Measurements from ENCODE around the gene PER2. TPM values are rescaled to one million over a fixed set of nuclear protein-coding genes. Genes with fewer than 3 reads are reported as not detected.

Gene PER2
- total RNA-seq, 4 donors from 2014 or later = 24.3 to 105 (median 85.9) TPM

DNA sequence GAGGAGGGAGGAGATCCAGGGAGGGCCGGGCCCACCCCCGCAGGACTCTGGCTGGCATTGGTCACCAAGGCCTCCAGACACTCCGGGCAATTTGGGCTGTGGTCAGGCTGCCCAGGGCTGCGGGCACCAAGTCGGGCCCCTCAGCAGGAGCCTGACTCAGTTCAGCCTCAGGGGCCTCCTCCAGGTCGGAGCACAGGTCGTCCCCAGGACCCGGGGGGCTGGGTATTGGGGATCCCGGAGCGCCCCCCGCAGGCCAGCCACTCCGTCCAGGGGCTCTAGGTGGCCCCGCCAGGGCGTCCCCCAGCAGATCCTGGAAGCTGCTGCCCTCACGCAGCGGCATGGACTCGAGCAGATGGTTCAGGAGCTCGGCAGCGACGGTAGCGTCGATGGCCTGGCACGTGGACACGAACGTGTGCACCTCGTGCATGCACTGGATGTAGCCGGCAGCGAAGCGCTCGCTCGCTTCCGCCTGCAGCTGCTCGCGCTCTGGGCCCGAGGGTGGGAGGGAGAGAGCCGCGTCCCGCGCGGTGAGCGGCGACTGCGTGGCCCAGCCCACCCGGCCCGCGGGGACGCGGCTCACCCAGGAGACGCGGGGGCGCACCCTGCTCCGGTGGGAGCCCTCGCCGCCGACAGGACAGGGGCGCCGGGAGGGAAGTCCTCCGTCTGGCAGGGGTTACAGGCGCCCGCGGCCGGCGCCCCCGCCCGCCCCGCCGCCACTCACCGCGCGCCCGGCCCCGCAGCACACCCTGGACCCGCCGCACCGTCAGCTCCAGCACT lies 49.5 kb downstream of the PER2 start:
- Histone ChIP-seq H3K9me3 (no peaks in the 10 kb centered on the region), H3K27ac (no peak overlapping the region), H3K27me3 (peaks cover 9% of the 10 kb centered on the region), H3K4me3 (peak overlapping the region; percentile 73), H3K36me3 (peaks cover 5% of the 10 kb centered on the region), H3K4me1 (peaks cover 31% of the 10 kb centered on the region)
- TF ChIP-seq POLR2A (IDR thresholded peaks at IDR 0.05) = no peak
- TF ChIP-seq POLR2AphosphoS5 (IDR thresholded peaks at IDR 0.05) = no peak
- TF ChIP-seq, protein P1, sequence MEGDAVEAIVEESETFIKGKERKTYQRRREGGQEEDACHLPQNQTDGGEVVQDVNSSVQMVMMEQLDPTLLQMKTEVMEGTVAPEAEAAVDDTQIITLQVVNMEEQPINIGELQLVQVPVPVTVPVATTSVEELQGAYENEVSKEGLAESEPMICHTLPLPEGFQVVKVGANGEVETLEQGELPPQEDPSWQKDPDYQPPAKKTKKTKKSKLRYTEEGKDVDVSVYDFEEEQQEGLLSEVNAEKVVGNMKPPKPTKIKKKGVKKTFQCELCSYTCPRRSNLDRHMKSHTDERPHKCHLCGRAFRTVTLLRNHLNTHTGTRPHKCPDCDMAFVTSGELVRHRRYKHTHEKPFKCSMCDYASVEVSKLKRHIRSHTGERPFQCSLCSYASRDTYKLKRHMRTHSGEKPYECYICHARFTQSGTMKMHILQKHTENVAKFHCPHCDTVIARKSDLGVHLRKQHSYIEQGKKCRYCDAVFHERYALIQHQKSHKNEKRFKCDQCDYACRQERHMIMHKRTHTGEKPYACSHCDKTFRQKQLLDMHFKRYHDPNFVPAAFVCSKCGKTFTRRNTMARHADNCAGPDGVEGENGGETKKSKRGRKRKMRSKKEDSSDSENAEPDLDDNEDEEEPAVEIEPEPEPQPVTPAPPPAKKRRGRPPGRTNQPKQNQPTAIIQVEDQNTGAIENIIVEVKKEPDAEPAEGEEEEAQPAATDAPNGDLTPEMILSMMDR (IDR thresholded peaks at IDR 0.05) = no peak
- no peak for TF ChIP-seq EP300 (IDR thresholded peaks at IDR 0.05)
- 100% methylated on average over 1 of the region's 75 CpGs for WGBS
- peak in 1 of 2 donors; percentile 65 for DNase-seq (ENCODE audit: low spot score in 2 of 2)

GRCh38 chr2:238238311-238238765 lies 50.1 kb downstream of the PER2 start:
- no peak for DNase-seq (ENCODE audit: low spot score in 2 of 2)

DNA sequence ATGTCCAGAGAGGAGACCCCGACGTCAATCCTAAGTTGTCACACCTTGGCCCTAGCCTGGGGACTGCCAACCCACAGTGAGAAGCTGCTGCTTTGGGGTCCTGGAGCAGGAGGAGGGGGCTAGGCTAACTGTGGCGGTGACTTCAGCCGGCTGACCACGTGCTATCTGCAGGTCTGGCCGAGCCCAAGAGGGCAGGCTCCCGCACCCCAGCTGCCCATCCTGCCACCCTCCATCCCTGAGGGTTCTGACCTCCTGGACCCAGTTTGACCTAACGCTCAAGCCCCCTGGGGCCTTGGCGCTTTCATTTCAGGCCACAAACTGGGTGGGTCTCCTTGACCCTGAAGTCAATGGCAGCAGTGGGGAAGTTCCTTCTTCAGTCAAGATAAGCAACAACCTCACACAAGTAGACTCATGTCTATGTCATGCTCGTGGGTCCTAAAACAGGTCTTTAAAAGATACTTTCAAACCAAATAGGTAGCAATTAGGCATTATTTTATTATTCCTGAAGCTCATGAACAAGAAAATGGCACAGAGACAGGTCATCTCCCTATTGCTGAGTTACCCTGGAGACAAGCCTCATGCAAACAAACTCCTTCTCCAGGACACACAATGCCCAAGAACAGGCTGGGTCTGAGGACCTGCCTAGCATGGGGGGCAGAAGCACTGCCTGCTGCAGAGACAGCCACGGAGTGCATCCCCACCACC lies 50.8 kb downstream of the PER2 start:
- peak in 1 of 2 donors; percentile 66 for DNase-seq (ENCODE audit: low spot score in 2 of 2)
- Histone ChIP-seq H3K27me3 (peaks cover 9% of the 10 kb centered on the region), H3K4me3 (no peak overlapping the region), H3K4me1 (peaks cover 28% of the 10 kb centered on the region), H3K27ac (no peak overlapping the region), H3K36me3 (no peaks in the 10 kb centered on the region), H3K9me3 (no peaks in the 10 kb centered on the region)
- no peak for TF ChIP-seq POLR2AphosphoS5 (IDR thresholded peaks at IDR 0.05)
- TF ChIP-seq, protein P1 (IDR thresholded peaks at IDR 0.05) = no peak
- no peak for TF ChIP-seq EP300 (IDR thresholded peaks at IDR 0.05)
- WGBS = 87% methylated on average over 11 of the region's 11 CpGs

More at GRCh38 chr2:238238311-238238765, 50.1 kb downstream of the PER2 start:
- TF ChIP-seq POLR2A (IDR thresholded peaks at IDR 0.05) (no peak), POLR2AphosphoS5 (IDR thresholded peaks at IDR 0.05) (no peak), EP300 (IDR thresholded peaks at IDR 0.05) (no peak)
- TF ChIP-seq, protein P1 (IDR thresholded peaks at IDR 0.05) = no peak
- H3K27me3 ChIP-seq = peaks cover 9% of the 10 kb centered on the region
- WGBS = 80% methylated on average over 1 of the region's 5 CpGs
- no peak overlapping the region for H3K4me3 ChIP-seq
- peaks cover 31% of the 10 kb centered on the region for H3K4me1 ChIP-seq
- peaks cover under 1% of the 10 kb centered on the region for H3K36me3 ChIP-seq
- H3K27ac ChIP-seq = no peak overlapping the region
- no peaks in the 10 kb centered on the region for H3K9me3 ChIP-seq

- Histone ChIP-seq H3K27ac (no peak overlapping the region), H3K4me1 (peaks cover 32% of the 10 kb centered on the region), H3K4me3 (no peak overlapping the region), H3K9me3 (no peaks in the 10 kb centered on the region), H3K27me3 (peaks cover 9% of the 10 kb centered on the region), H3K36me3 (no peaks in the 10 kb centered on the region)
- no peak for TF ChIP-seq EP300 (IDR thresholded peaks at IDR 0.05)
- no peak for TF ChIP-seq POLR2A (IDR thresholded peaks at IDR 0.05)
- no peak for TF ChIP-seq POLR2AphosphoS5 (IDR thresholded peaks at IDR 0.05)
- TF ChIP-seq, protein P1 (IDR thresholded peaks at IDR 0.05) = no peak
- 93% methylated on average over 4 of the region's 4 CpGs for WGBS
- peak in 1 of 2 donors; percentile 60 for DNase-seq (ENCODE audit: low spot score in 2 of 2)
These were observed 51.8 kb downstream of the PER2 start for GRCh38 chr2:238236571-238236970.

GRCh38 chr2:238235856-238236255 lies 52.6 kb downstream of the PER2 start:
- peaks cover 9% of the 10 kb centered on the region for H3K27me3 ChIP-seq
- peaks cover 31% of the 10 kb centered on the region for H3K4me1 ChIP-seq
- H3K36me3 ChIP-seq = no peaks in the 10 kb centered on the region
- TF ChIP-seq POLR2AphosphoS5 (IDR thresholded peaks at IDR 0.05) (no peak), POLR2A (IDR thresholded peaks at IDR 0.05) (no peak), EP300 (IDR thresholded peaks at IDR 0.05) (no peak)
- TF ChIP-seq, protein P1 (IDR thresholded peaks at IDR 0.05) = no peak
- H3K9me3 ChIP-seq = no peaks in the 10 kb centered on the region
- 89% methylated on average over 7 of the region's 7 CpGs for WGBS
- H3K4me3 ChIP-seq = no peak overlapping the region
- H3K27ac ChIP-seq = no peak overlapping the region
- peak in 1 of 2 donors; percentile 48 for DNase-seq (ENCODE audit: low spot score in 2 of 2)
